B cell (primary cell): ENCODE measurements around the gene USP49.

Experiments used
- EZH2 ChIP-seq: IDR thresholded peaks from 2 replicates; pipeline ENCODE4 v1.6.1; 2012; ENCODE audit warnings: borderline replicate concordance, low read depth, mild to moderate bottlenecking, moderate library complexity, low read length; ENCODE audit not compliant: insufficient read depth, poor library complexity, severe bottlenecking
- TF ChIP-seq, protein P1 (sequence below): fragments of 200-600 bp; IDR thresholded peaks from one replicate; pipeline ENCODE4 v1.8.0; 2022; ENCODE audit warnings: antibody characterized with exemption, mild to moderate bottlenecking

DNA sequence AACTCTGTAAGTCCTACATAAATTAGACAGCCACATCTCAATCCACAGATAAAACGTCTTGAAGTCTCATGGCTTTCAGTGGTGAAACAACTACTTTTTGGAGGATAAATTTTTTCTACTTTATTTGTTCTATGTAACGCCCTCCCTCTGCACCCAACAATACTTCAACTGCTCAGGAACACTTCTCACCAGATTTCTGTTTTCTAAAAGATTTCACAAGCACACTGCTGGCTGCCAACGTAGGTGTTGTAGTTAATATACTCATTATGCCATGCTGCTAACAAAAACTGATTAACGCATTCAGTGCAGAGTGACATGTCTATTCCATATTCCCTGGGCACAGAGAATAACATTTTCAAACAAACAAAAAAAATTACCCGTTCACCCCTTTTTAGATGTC is 10.2 kb downstream of the USP49 start:
- TF ChIP-seq, protein P1, sequence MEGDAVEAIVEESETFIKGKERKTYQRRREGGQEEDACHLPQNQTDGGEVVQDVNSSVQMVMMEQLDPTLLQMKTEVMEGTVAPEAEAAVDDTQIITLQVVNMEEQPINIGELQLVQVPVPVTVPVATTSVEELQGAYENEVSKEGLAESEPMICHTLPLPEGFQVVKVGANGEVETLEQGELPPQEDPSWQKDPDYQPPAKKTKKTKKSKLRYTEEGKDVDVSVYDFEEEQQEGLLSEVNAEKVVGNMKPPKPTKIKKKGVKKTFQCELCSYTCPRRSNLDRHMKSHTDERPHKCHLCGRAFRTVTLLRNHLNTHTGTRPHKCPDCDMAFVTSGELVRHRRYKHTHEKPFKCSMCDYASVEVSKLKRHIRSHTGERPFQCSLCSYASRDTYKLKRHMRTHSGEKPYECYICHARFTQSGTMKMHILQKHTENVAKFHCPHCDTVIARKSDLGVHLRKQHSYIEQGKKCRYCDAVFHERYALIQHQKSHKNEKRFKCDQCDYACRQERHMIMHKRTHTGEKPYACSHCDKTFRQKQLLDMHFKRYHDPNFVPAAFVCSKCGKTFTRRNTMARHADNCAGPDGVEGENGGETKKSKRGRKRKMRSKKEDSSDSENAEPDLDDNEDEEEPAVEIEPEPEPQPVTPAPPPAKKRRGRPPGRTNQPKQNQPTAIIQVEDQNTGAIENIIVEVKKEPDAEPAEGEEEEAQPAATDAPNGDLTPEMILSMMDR: no peak
- no peak for TF ChIP-seq EZH2
